ENCODE measurements around the gene ADAMTS17.

Gene ADAMTS17

GRCh38 chr15:99923711-99924110 is 418.1 kb downstream of the ADAMTS17 start:
- no peak for DNase-seq

Measured in NCI-H1048 (cell line).